Left colon (tissue), 2 donors: ENCODE data around the gene NOXO1. TPM values are rescaled to one million over a fixed set of nuclear protein-coding genes. Genes with fewer than 3 reads are reported as not detected.
"Not testable (repeated sequence)": the region's sequence is repeated elsewhere in the genome, so short reads cannot be mapped to it uniquely, and the experiment has no call there.

ENCODE experiments used
- ATAC-seq: fragments of 200-7000 bp; cut with Tn5 transposase; one replicate; pipeline ENCODE4 v1.9.1; 2020; ENCODE audit warnings: mild to moderate bottlenecking, moderate library complexity
- DNase-seq, 2 donors: peaks; one replicate each; pipeline ENCODE4 v3.0.0-alpha.2; 2020
- intact Hi-C, 2 donors: fragments of 100-400 bp; cut with DNase I in 1 of 2; cut with micrococcal nuclease in 1 of 2; formaldehyde crosslinking; loops; one replicate each; pipeline versions ENCODE4 v1.11.2 to v1.14.0; 2022; cut with DNase I, micrococcal nuclease
- total RNA-seq, 2 donors: library from RNA; stranded (reverse); fragmentation: NEBNext Ultra II Directional; extraction: Animal tissue kit (Norgen Biotek cat#: 25700); gene quantifications; one replicate each; pipeline ENCODE4 v1.2.1, GENCODE V29; 2021
- donor health status: DM: no; HTN: no; CAD: no.
- donor health status: DM: yes; HTN: yes; CAD: no.

The NOXO1 gene
- total RNA-seq, 2 donors from 2014 or later, result 34.6 to 49.0 TPM

DNA sequence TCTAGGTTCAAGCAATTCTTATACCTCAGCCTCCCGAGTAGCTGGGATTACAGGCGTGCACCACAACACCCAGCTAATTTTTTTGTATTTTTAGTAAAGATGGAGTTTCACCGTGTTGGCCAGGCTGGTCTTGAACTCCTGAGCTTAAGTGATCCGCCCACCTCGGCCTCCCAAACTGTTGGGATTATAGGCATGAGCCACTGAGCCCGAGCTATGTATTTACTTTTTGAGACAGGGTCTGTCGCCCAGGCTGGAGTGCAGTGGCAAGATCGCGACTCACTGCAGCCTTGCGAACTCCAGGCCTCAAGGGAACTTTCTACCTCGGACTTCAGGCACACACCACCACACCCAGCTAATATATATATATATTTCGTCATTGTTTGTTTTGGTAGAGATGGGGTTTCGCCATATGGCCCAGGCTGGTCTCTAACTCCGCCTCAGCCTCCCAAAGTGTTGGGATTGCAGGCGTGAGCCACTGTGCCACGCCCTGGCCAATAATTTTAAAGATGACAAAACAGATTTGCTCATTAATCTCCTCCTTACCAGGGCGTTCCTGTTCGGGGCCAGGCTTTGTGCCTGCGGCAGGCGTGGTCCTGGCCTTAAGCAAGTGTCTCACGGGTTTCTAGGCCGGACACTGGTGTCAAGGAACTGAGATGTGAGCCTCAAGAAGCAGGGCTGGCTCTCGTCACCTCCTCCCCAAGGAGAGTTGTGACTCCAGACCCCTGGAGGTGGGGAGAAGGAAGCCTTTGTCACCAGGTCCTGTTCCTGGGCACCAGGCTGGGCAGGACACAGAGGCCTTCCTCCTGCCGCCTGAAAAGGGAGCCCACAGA lies 34.1 kb upstream of the NOXO1 start:
- intact Hi-C loops, result no loop called here
- ATAC-seq, result peak; percentile 87
- peak; percentile 74 to 84 for DNase-seq

- ATAC-seq, result no peak
- DNase-seq, result no peak
- intact Hi-C loops, result no loop called here
These were observed 32.3 kb upstream of the NOXO1 start for GRCh38 chr16:2013527-2013926.

DNA sequence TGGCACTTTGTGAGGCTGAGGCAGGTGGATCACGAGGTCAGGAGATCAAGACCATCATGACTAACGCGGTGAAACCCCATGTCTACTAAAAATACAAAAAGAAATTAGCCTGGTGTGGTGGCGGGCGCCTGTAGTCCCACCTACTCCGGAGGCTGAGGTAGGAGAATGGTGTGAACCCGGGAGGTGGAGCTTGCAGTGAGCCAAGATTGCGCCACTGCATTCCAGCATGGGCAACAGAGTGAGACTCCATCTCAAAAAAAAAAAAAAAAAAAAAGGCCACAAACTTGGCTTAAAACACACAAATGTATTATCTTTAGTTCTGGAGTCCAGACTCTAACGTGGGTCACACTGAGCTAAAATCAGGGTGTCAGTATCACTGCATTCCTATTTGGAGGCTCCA lies 30.5 kb upstream of the NOXO1 start:
- DNase-seq, ATAC-seq, intact Hi-C loops: not testable (repeated sequence)

DNA sequence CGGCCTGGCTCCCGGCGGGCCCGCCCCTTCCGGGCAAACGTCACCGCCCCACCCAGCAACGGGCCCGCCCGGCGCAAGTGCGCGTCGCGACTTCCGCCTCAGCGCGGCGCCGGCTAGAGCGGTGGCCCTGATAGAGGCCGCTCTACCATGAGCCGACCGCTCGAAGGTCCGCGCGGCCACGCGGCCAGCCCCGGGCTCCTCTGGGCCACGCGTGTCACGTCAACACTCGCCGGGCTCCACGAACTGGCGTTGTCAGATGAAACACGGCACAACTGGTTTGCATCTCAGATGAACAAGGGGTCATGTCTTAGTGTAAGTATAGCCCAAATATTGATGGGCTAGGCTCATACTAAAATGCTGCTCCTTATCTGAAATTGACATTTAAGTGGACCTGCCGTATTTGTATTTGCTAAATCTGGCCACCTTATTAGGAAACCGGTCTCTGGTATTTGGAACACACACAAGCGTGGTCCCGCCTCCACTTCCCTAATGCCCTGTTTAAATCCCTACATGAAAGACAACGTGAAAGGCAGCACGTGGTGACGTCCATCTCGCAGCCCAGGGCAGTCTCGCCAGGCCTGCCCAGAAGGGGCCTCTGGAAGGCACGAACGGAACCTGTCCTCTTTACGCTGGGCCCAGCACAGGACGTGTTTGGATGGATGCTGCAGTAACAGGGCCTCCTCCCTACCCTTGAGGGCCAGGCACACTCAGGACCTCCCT lies 28.7 kb upstream of the NOXO1 start, which contains the start of gene ZNF598:
ZNF598 (minus strand) TSS at position 31 of the 720 bp plus-strand sequence.
- peak; percentile 79 to 87 for DNase-seq
- intact Hi-C loops, result loop anchor here in 1 of 2 donors (10.0 kb wide), 1 partner anchor 135 kb away; the partner anchor contains the start of gene RAB26
- ATAC-seq, result peak; percentile 82

GRCh38 chr16:2009164-2009711 lies 28.0 kb upstream of the NOXO1 start:
- intact Hi-C loops, result loop anchor here in 1 of 2 donors (10.0 kb wide), 1 partner anchor 136 kb away; the partner anchor contains the start of gene RAB26
- peak; percentile 37 for ATAC-seq
- peak in 1 of 2 donors; percentile 55 for DNase-seq

- intact Hi-C loops, result loop anchor here in 1 of 2 donors (10.0 kb wide), 1 partner anchor 136 kb away; the partner anchor contains the start of gene RAB26
- DNase-seq (peak in 1 of 2 donors; percentile 53), ATAC-seq (peak; percentile 18)
These were observed 27.4 kb upstream of the NOXO1 start for GRCh38 chr16:2008631-2009163.

DNA sequence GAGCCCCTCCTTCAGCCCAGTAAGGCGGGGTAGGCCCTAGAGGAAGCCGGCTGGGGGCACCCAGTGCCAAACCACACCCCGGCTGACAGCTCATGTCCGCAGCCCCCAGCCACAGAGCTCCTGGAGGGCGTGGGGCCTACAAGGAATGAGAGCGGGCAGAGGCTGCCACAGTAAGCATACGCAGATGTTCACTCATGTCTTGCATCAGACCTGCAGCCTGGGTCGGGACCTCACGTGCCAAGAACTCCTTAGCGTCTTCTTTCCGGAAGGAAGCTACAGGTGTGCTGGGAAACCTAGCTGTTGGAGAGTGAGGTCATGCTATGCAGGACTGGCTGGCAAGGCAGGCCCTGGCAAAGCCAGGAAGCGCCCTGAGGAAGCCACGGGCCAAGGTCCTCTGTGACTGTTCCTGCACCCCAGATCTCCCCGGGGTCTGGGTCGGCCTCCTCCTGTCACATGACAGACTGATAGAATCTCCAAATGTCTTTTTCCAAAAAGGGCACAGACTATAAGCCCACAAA lies 26.8 kb upstream of the NOXO1 start:
- intact Hi-C loops, result loop anchor here in 1 of 2 donors (10.0 kb wide), 1 partner anchor 137 kb away; the partner anchor contains the start of gene RAB26
- ATAC-seq, result peak; percentile 64
- DNase-seq, result peak; percentile 57 to 82

- intact Hi-C loops, result loop anchor here in 1 of 2 donors (10.0 kb wide), 1 partner anchor 138 kb away; the partner anchor contains the start of gene RAB26
- ATAC-seq (no peak), DNase-seq (no peak)
These were observed 26.0 kb upstream of the NOXO1 start for GRCh38 chr16:2007081-2007836.

- ATAC-seq, result no peak
- intact Hi-C loops, result loop anchor here in 1 of 2 donors (10.0 kb wide), 1 partner anchor 138 kb away; the partner anchor contains the start of gene RAB26
These were observed 25.0 kb upstream of the NOXO1 start for GRCh38 chr16:2006317-2006716.

GRCh38 chr16:2005646-2006045 lies 24.4 kb upstream of the NOXO1 start:
- intact Hi-C loops, result loop anchor here in 1 of 2 donors (10.0 kb wide), 1 partner anchor 139 kb away; the partner anchor contains the start of gene RAB26
- DNase-seq (no peak), ATAC-seq (no peak)

More at GRCh38 chr16:2006317-2006716, 25.0 kb upstream of the NOXO1 start:
- no peak for DNase-seq

- no peak for ATAC-seq
- intact Hi-C loops, result loop anchor here in 1 of 2 donors (10.0 kb wide), 1 partner anchor 140 kb away; the partner anchor contains the start of gene RAB26
These were observed 23.7 kb upstream of the NOXO1 start for GRCh38 chr16:2004795-2005517.

DNA sequence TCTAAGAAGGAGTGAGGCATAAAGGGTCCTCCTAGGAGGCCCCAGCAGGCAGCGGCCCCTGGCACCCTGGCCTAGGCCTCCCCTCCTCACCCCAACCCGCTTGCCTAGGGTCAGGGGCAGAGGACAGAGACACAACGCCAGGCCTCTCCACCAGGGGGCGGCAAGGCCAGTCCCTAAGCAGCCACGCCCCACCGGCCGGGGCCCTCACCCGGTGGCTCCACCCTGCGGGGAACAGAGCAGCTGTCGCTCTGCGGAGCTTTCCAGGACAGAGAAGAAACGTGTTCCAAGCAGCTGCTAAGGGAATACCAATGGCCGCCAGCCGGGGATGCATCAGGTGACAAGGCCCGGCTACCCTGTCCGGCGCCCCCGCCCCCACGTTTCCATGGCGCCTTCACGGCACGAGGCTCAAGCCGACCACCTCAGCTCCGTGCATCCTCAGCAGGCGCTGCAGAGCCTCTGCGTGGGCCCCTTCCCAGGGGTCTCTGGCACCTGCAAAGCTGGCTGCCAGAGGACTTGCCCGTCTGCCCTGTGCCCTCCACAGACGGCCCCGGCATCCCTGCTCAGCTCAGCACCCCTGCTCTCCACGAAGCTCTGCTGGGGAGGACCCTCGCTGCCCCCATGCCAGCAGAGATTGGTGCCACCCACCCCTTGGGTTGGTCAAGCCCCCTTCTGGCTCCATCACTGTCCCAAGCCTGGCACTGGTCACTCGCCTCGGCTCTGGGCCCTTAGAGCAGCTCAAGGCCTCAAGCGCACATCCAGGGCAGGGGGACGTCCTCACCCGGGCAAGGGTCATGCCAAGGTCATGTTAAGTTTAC lies 22.8 kb upstream of the NOXO1 start:
- intact Hi-C loops, result loop anchor here in 1 of 2 donors (10.0 kb wide), 1 partner anchor 141 kb away; the partner anchor contains the start of gene RAB26
- peak; percentile 93 to 96 for DNase-seq
- peak; percentile 77 for ATAC-seq

More at GRCh38 chr16:2004795-2005517, 23.7 kb upstream of the NOXO1 start:
- DNase-seq, result no peak

DNA sequence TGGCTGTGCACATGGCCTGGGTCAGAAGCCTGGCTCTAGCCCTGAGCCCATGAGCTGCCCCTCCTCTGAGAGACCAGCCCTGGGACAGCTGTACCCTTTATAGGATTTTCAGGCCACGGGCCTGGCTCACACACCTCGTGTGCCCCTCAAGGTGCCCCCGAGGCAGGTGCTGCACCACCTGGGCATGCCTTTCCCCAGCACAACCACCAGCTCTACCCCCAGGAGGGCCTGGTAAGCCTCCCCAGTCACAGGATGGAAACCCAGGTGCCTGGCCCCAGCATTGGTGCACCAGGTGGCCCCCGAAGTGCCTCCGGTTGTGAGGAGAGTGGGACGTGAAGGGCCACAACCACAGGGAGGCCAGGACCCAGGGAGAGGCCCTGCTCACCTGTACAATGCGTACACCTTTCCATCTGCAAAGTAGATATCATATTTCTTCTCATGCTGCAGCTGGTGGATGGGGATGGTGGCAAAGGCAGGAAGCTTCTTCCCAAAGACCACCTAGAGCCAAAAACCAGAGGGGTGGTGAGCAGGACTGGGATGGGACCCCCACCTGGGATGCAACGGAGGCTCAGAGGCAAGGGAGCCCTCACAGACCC lies 22.1 kb upstream of the NOXO1 start:
- intact Hi-C loops, result loop anchor here in 1 of 2 donors (10.0 kb wide), 1 partner anchor 141 kb away; the partner anchor contains the start of gene RAB26
- no peak for ATAC-seq
- no peak for DNase-seq

- intact Hi-C loops, result loop anchor here in 1 of 2 donors (10.0 kb wide), 1 partner anchor 142 kb away; the partner anchor contains the start of gene RAB26
- ATAC-seq, result no peak
- DNase-seq, result peak in 1 of 2 donors; percentile 11
These were observed 21.3 kb upstream of the NOXO1 start for GRCh38 chr16:2002406-2003230.
